ENCODE measurements around the gene GCFC2.

GRCh38 chr2:75709297-75709696 lies 1.4 kb downstream of the GCFC2 start:
- TF ChIP-seq CTCF (IDR thresholded peaks at IDR 0.05) (no peak), POLR2A (IDR thresholded peaks at IDR 0.05) (no peak), POLR2AphosphoS5 (IDR thresholded peaks at IDR 0.05) (no peak), EP300 (IDR thresholded peaks at IDR 0.05) (no peak)

Measured in suprapubic skin (tissue), 4 donors.